Upper lobe of left lung (tissue), 4 donors: ENCODE measurements around the gene GSTA2.

Experiments used
- POLR2A ChIP-seq, 4 donors: fragments of 450-650 bp; IDR thresholded peaks; one replicate each; pipeline ENCODE4 v1.5.1; 2016 to 2017; ENCODE audit warnings: antibody characterized with exemption in 4 of 4, mild to moderate bottlenecking in 2 of 4
- POLR2AphosphoS5 ChIP-seq, 2 donors: sonication (generic); formaldehyde crosslinking; IDR thresholded peaks; one replicate each; pipeline ENCODE4 v1.5.1; 2017; ENCODE audit warnings: antibody characterized with exemption in 2 of 2

DNA sequence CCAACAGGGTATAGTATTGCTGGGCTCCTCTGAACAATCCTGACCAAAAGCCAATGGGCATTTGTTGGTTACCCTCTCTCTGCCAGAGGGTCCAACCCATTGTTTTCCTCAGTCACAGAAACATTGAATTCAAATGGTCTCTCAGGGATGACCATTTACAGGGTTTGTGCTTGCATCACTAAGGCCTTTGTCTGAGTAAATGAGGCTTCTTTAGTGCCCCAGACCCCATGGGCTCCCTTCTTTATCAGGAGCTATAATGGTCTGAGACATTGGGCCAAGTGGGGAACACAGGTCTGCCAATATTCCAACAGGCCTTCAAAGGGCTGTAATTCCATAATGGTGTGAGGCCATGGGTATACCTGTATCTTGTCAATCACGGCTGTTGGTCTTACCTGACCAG, 27.1 kb downstream of the GSTA2 start:
- no peak for TF ChIP-seq POLR2AphosphoS5 (IDR thresholded peaks at IDR 0.05)
- TF ChIP-seq POLR2A (IDR thresholded peaks at IDR 0.05): no peak
